B cell (primary cell): Measurements from ENCODE around the gene PELI1.

ENCODE experiments used
- CTCF ChIP-seq: fragments of 200-600 bp; IDR thresholded peaks from one replicate; pipeline ENCODE4 v1.8.0; 2022; ENCODE audit warnings: antibody characterized with exemption, mild to moderate bottlenecking
- EZH2 ChIP-seq: IDR thresholded peaks from 2 replicates; pipeline ENCODE4 v1.6.1; 2012; ENCODE audit warnings: borderline replicate concordance, low read depth, mild to moderate bottlenecking, moderate library complexity, low read length; ENCODE audit not compliant: insufficient read depth, poor library complexity, severe bottlenecking

- no peak for TF ChIP-seq CTCF
- no peak for TF ChIP-seq EZH2
These were observed 91.6 kb downstream of the PELI1 start for GRCh38 chr2:64052463-64053241.
